H1 (cell line): Measurements from ENCODE around the gene ZBTB24. TPM values are rescaled to one million over a fixed set of nuclear protein-coding genes. Genes with fewer than 3 reads are reported as not detected.

Experiments used
- ASH2L ChIP-seq: fragments of 200-600, 300-600 bp; sonication (generic); IDR thresholded peaks from one replicate; pipeline ENCODE4 v1.7.1; 2017; ENCODE audit warnings: low read length
- CBX8 ChIP-seq: fragments of 300-800, 300-1000 bp; sonication (generic); IDR thresholded peaks from 2 replicates; pipeline ENCODE4 v1.7.1; 2016; ENCODE audit warnings: low read depth, low read length, borderline replicate concordance
- POLR2A ChIP-seq, 2 experiments: IDR thresholded peaks; 1 replicate in 1 of 2; 2 replicates in 1 of 2; pipeline ENCODE4 v1.6.1; 2011; ENCODE audit warnings: low read depth in 2 of 2, low read length in 2 of 2, mild to moderate bottlenecking in 2 of 2; ENCODE audit errors: control extremely low read depth in 1 of 2
- SAP30 ChIP-seq: fragments of 300-600 bp; sonication (generic); IDR thresholded peaks from 2 replicates; pipeline ENCODE4 v1.7.1; 2012; ENCODE audit warnings: low read length, moderate library complexity, mild to moderate bottlenecking, inconsistent platforms; ENCODE audit not compliant: insufficient read depth, insufficient replicate concordance
- SP1 ChIP-seq: IDR thresholded peaks from 2 replicates; pipeline ENCODE4 v1.6.1; 2011; ENCODE audit warnings: low read depth, low read length
- polyA plus RNA-seq, 7 experiments: library from polyadenylated mRNA; depleted of rRNA in 3 of 7; stranded (reverse) in 5 of 7; unstranded in 2 of 7; fragments of >200 nt in 5 of 7; fragments of 200-250 nt in 2 of 7; gene quantifications; 1 replicate in 5 of 7; 2 replicates in 1 of 7; 4 replicates in 1 of 7; pipeline versions ENCODE4 v1.2.1 to v1.2.3, GENCODE V29; 2011 to 2013; ENCODE audit warnings: missing spikeins in 2 of 7, mixed read lengths in 2 of 7
- total RNA-seq: library from RNA; stranded (reverse); fragmentation: NEBNext Ultra II Directional; extraction: Animal tissue kit (Norgen Biotek cat#: 25700); gene quantifications from 2 replicates; pipeline ENCODE4 v1.2.1, GENCODE V29; 2021

ZBTB24 gene
- total and polyA plus RNA-seq, 2 of the 8 experiments (the other 6 are each of a cell fraction or from before 2014, with no cell fraction given), result 7.5 to 21.0 TPM

- no peak for TF ChIP-seq POLR2A (IDR thresholded peaks at IDR 0.05; ENCODE audit: control extremely low read depth in 1 of 2, low read depth in 2 of 2, low read length in 2 of 2)
- no peak for TF ChIP-seq SP1
- TF ChIP-seq SAP30, result no peak
- no peak for TF ChIP-seq ASH2L
- TF ChIP-seq CBX8, result no peak
Measured at GRCh38 chr6:109478841-109479624, 4.0 kb downstream of the ZBTB24 start (continued).
